Activated CD8-positive, alpha-beta memory T cell treated with anti-CD3 and anti-CD28 coated beads for 4 hours (primary cell): ENCODE measurements around the gene DOK7.
"Not testable (repeated sequence)": the region's sequence is repeated elsewhere in the genome, so short reads cannot be mapped to it uniquely, and the experiment has no call there.

Experiments used
- DNase-seq, 2 donors: peaks; one replicate each; pipeline ENCODE4 v3.0.0-alpha.2; 2020; ENCODE audit warnings: low read depth in 2 of 2

The DOK7 gene

DNA sequence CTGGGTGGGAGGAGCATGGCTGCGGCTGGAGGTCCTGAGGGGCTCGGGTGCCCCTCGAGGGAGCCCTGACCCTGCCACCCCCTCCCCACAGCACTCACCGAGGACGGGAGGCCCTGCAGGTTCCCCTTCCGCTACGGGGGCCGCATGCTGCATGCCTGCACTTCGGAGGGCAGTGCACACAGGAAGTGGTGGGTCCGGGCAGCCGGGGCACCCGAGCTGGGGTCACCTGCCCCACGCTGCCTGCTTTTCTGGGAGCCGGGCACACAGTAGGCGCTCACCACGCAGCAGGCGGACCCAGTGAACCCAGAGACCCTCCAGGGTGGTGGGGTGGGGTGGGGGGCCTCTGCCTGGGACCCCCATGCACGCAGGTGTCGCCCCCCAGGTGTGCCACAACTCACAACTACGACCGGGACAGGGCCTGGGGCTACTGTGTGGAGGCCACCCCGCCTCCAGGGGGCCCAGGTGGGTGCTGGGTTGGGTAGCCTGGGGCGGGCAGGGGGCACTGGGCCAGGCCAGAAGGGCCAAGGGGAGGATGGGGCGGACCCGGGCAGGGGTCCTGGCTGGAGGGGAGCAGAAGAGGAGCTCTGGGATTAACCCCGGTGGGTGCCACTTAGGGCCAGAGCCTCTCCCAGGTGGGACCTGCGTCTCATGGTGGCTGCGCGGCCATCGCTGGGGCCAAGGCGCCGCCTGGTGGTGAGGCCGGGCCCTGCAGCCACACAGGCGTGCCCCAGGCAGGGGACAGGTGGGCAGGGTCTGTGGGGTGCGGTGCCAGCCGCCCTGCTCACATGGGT, 20.0 kb upstream of the DOK7 start:
- peak in 1 of 2 donors; percentile 7 for DNase-seq

DNA sequence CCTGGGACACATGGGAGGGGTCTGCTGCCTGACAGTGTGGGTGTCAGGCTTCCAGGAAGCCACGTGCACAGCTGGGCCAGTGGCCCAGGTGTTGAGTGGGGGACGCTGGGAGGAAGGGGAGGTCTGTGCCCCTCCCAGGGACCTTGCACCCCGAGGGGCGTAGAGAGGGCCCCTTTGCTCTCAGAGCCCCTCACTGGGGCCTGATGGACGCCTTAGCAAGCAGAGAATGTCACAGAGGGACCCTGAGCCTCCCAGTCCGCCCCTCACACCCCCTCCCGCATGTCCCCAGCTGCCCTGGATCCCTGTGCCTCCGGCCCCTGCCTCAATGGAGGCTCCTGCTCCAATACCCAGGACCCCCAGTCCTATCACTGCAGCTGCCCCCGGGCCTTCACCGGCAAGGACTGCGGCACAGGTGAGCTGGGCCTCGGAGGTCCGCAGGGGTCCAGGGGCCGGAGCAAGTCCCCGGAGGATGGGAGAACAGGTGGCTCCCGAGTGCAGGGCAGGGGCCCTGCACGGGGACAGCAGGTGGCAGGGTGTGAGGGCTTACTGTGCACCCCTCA, 19.3 kb upstream of the DOK7 start:
- no peak for DNase-seq

DNA sequence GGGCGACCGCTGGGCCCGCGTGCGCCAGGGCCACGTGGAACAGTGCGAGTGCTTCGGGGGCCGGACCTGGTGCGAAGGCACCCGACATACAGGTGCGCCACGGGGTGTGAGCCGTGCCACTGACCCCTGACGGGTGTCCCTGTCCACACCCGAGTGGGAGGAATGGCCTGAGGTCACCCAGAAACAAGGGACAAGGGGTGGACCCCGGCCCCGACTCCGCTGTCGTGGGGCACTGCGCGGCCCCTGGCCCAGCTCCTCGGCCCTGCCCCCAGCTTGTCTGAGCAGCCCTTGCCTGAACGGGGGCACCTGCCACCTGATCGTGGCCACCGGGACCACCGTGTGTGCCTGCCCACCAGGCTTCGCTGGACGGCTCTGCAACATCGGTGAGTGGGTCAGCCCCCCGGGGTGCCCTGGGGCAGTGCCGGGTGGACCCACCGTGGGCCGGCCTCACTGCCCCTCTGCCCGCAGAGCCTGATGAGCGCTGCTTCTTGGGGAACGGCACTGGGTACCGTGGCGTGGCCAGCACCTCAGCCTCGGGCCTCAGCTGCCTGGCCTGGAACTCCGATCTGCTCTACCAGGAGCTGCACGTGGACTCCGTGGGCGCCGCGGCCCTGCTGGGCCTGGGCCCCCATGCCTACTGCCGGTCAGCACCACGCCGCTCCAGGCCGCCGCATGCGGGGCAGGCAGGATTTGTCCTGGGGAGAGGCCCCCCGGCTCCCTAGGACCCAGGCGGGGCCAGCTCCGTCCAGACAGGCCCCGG, 18.6 kb upstream of the DOK7 start:
- DNase-seq, result no peak

DNA sequence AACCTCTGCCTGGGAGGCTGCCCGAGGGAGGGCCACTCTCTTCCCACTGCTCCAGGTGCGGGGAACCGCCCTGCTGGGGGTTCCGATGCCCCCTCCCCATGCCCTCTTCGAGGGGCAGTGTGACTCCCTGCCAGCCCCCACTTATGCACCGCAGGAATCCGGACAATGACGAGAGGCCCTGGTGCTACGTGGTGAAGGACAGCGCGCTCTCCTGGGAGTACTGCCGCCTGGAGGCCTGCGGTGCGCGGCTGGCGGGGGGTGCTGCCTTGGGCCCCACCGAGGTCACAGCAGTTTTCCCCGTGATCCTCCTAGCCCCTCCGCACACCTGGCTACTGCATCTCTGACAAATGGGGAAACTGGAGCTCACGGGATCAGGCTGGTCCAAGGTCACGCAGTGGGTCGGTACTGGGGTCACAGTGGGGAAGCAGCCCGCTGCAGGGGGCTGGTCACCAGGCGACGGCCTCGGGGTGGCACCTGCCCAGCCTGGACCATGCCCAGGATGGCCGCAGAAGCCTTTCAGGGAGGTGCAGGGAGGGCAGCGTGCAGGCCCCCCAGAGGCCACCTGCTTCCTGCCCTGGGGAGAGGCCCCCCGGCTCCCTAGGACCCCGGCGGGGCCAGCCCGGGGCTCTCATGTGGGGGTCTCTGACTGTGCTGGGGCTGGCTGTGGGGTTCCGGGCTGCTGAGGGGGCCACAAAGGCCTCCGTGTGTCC, 17.8 kb upstream of the DOK7 start:
- DNase-seq, result no peak

DNA sequence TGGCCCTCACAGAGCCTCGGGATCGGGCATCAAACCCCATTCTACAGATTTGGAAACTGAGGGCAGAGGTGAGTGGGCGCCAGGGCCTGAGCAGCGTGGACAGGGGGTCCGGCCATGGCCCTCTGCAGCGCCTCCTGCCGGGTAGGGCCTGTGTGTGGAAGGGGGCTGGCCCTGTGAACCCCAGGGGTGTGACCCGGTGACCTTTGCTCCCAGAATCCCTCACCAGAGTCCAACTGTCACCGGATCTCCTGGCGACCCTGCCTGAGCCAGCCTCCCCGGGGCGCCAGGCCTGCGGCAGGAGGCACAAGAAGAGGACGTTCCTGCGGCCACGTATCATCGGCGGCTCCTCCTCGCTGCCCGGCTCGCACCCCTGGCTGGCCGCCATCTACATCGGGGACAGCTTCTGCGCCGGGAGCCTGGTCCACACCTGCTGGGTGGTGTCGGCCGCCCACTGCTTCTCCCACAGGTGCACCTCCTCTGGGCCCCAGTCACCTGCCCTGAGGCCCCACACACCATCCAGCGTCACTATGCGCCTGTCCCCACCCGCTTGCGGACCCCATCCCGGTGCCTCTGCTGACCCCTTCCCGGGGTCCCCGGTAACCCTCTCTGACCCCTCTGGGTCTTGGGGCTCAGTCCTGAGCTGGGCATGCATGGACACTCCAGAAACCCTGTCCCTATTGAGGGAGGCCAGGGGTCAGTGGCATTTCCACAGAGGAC, 17.1 kb upstream of the DOK7 start:
- no peak for DNase-seq

DNA sequence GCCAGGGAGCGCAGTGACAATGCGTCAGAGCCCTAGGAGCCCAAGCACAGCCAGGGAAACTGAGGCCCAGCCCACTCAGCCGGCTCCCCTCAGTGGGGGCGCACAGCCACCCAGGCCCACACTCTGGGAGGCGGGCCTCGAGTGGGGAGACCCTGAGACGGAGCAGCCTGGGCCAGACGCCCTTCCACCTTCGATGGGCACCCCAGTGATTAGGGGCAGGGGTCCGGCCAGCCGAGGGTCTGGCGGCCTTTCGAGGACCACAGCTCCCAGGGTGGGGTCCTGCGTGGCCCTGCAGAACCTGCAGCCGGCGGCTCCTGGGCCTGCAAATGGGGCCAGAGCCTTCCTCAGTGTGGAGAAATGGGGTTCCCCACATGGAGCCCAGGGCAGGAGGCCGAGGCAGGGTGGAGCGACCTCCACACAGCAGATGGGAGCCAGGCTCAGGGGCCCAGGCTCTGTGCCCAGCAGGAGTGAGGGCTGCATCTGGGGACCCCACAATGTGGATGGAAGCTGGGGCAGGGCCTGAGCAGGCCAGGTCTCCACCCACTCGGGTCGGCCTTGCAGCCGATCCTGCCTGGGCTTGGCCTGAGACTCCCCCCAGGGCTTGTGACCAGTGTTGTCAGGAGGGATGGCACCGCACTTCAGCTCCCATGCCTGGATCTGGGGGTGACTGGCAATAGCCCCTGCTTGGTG, 16.3 kb upstream of the DOK7 start:
- DNase-seq, result no peak

DNA sequence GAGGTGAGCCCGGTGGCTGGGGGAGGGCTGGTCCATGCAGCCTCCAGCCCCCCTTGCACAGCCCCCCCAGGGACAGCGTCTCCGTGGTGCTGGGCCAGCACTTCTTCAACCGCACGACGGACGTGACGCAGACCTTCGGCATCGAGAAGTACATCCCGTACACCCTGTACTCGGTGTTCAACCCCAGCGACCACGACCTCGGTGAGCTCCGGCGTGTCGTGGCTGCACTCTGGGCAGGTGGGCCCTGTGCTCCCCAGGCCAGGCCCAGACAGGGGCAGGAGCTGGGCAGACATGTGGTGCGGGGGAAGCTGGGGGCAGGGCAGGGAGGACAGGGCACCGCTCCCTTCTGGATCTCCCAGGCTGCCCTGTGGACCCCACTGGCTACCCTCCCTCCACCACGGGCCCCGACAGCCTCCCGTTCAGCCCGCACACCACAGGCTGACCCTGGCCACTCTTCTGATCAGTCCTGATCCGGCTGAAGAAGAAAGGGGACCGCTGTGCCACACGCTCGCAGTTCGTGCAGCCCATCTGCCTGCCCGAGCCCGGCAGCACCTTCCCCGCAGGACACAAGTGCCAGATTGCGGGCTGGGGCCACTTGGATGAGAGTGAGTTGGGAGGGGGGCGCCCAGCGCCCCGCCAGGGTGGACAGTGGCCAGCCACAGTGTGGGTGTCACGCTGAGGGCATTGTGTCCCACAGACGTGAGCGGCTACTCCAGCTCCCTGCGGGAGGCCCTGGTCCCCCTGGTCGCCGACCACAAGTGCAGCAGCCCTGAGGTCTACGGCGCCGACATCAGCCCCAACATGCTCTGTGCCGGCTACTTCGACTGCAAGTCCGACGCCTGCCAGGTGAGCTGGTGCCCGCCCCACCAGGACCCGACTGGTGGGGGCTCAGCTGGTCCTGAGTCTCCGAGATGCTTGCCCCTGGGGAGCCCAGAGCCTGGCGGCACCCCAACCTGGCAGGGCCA, 15.4 kb upstream of the DOK7 start:
- DNase-seq, result no peak

DNA sequence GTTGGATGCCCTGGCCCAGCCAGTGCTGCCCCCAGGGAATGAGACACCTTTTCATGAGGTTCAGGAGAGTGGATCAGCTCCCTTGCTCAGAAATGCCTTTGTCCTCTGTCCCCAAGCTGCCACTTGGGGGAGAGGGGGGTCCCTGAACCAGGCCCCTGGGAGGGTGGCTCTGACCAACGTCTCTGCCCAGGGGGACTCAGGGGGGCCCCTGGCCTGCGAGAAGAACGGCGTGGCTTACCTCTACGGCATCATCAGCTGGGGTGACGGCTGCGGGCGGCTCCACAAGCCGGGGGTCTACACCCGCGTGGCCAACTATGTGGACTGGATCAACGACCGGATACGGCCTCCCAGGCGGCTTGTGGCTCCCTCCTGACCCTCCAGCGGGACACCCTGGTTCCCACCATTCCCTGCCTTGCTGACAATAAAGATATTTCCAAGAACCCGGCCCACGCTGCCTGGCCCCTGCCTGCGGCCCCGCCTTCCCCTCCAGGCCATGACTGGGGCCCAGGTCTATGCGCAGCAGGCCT, 14.0 kb upstream of the DOK7 start:
- DNase-seq, result no peak

DNA sequence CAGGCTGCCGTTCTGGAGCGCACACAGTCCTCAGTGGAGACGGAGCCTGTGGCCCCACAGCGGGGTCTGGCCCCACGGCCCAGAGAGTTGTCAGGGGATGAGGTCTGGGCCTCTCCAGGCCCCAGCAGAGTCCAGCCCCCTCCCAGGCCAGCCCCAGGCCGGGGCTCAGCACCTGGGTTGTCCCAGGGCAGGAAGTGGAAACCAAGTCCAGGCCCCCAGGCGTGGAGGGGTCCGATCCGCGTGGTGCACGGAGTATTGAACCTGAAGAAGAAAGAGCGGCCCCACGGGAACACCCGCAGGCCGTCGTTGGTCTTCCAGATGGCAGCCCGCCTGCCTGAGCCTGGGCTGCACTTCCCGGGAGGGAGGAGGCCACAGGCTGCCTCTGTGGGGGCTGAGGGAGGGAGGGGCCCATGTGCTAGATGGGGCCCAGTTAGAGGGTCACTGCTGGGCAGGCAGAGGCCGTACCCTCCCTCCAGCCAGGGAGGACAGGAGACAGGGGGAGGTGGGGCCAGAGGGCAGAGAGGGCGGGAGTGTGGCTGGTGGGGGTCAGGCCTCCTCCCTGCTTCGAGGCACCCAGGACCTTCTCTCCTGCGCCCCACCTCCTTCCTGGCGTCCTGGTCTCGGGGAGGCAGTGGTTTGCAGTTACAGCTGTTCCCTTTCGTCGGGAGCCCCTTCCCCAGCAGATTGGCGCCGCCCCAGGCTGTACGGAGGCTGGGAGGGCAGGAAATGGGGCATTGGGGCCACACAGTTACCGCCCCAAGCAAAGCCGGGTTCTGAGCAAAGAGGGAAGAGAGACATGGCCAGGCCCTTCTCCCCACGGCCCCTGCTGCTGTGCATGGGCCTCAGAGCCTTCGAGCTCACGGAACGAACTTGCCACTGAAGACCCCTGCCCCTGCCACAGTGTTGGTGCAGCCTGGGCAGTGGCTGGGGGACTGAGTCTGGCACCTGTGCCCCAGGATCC, 13.3 kb upstream of the DOK7 start:
- DNase-seq, result no peak

DNA sequence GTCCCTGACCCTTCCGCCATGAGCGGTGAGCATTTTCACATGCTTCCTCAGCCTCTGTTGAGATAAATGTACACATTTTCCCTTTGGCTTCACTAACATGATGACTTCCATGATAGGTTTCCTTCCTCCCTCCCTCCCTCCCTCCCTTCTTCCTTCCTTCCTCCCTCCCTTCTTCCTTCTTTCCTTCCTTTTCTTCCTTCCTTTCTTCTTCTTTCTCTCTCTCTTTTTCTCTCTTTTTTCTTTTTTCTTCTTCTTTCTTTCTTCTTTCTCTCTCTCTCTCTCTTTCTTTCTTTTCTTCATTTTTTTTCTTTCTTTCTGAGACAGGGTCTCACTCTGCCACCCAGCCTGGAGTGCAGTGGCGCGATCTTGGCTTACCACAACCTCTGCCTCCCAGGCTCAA, 12.5 kb upstream of the DOK7 start:
- no peak for DNase-seq

DNA sequence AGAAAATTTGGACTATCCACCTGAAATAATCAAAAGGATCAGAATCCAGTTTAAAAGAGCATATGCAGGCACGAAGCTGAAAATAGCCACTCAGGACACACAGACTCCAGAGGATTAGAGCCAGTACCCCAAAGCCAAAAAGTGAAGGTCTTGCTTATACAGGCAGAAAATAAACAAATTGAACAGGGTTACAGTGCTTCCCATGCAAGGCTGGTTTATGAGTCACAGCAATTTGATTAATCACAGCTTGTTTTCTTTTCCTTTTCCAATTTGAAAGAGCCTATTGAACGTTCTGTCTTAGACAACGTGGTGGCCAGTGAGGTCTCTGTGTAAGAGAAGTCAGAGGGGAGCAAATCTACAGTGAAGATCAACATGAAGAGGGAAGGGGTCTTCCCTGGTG, 11.2 kb upstream of the DOK7 start:
- DNase-seq, result no peak

DNA sequence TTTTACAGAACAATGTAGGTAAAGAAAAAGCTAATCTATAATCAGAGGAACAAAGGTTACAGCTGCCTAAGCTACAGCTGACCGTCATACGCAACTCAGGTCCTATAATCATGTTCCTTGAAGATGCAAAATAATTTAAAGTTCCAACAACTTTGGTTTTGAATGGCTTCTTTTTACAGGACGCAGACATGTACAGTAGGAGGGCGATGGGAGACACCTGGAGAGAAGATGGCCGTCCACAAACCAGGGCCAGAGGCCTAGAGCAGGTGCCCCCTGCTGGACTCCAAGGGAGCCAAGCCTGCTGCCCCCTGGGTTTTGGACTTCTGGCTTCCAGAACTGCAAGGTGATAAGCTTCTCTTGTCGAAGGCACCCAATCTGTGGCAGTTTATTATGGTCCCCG, 10.7 kb upstream of the DOK7 start:
- no peak for DNase-seq

DNA sequence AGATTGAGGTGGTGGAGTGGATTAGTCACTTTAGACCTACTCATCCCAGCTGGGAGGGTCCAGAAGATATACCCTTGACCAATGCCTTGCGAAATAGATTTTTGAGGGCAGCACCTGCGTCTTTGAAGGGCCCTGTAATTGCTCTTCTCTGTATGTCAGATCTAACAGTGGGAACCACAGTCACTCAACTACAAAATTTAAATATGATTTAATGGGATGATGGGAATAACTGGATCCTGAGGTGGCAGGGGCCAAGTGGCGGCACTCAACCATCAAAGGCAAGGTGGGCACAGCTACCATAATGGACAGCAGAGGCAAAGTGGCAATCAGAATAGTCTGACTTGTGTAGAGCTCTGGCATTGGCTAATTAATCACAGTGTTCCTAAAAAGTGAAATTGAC, 7.5 kb upstream of the DOK7 start:
- DNase-seq, result not testable (repeated sequence)

DNA sequence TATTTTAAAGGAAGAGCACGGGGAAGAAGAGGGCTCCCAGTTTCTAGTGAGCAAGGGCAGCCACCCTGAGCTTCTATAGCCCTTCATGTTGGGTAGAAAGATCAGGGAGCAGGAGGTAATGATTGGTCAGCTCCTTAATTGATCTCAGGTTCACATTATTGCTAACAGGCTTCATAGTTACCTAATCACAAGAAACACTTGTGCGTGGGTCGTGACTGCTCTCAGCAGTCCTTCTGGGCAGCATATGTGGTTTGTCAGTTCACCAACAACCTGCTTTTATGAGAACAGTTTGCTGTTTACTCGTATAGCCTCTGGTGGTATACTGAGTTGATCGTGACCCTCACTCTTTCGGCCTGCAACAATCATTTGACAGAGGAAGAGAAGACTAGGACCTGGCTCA, 4.7 kb upstream of the DOK7 start:
- no peak for DNase-seq

DNA sequence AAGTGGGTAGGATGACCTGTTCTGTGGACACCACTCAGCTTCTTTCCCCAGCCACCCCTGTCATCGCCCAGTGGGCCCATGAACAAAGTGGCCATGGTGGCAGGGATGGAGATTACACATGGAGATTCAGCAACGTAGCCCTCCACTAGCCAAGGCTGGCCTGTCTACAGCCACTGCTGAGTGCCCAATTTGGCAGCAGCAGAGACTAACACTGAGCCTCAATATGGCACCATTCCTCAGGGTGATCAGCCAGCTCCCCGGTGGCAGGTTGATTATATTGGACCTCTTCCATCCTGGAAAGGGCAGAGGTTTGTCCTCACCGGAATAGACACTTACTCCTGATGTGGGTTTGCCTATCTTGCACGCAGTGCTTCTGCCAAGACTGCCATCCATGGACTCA, 4.0 kb upstream of the DOK7 start:
- DNase-seq, result not testable (repeated sequence)

DNA sequence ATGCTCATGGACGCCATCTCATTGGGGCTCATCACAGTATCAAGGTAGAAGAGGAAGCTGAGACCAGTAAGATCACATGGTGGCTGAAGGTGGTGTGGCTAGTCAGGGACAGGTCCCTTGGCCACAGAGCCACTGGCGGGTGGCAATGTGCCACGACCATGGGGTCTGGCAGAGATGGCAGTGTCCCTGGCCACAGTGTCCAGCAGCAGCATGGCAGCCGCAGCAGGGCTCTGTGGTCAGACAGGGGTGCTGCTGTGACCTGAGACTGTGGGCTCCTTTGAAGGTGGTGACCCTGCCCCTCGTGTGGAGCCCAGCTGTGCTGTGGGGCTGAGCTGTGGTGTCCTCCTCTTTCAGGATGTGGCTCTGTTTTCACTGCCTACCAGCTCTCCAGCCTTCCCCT, 2.2 kb upstream of the DOK7 start:
- DNase-seq, result no peak

DNA sequence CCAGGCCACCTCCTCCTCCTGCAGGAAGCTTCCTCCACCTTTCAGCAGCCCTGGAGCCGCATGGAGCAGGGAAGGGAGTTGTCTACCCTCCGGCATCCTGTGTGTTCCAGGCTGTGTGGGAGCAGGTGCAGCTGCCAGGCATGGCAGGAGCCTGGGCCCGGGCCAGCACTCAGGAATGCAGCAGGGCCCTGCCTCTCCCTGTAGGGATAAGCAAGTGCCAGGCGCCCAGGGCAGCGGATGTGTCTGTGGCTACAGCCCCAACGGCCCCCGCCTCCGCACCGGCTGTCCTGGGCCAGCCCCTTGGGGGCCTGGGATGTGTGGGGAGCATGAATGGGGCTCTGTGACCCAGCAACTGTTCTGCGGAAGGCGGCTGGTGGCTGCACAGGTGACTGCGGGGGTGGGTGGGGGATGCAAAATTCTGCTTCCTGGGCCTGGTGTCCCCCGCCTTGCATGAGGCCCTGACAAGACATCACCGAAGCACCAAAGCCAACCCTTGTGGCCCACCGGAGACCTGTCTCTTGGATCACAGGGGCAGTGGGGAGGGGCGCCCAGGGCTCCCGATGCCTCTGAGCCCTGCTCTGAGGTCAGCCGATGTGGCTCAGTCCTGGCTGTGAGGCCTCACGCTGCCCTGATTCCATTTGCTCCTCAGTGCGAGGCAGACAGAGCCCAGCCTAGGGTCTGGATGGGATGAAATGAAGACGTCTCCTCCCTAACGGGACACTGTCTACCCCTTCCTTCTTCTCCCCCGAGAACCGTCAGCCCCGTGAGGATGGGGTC, 1.4 kb upstream of the DOK7 start:
- no peak for DNase-seq

DNA sequence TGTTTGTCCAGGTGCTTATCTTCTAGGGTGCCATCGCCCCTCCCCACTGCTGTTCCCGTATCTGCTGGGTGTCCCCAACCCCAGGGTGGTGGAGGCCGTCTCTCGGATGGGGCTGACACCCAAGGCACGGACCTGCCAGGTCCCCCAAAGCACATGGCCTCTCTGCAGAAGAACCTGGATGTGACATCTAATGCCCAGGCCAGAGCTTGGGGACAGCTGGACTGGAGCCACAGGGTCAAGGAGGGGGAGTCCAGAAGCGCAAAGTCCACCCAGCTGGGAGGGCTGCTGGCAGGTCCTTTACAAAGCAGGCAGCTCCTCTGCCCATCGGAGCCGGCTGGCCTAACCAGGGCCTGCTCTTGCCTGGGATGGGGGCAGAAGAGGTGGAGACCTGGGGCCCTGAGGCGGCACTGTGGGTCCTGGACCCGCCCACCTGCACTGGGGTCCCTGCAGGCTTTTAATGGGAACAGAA, 751 bp upstream of the DOK7 start:
- no peak for DNase-seq
